DND-41 (cell line): ENCODE measurements around the gene MAN1A1.

ENCODE experiments used
- ATAC-seq: fragments of 200-7000 bp; cut with Tn5 transposase; 3 replicates; pipeline ENCODE4 v1.9.1; 2021; ENCODE audit warnings: low read depth; ENCODE audit not compliant: insufficient read depth
- DNase-seq: peaks from one replicate; pipeline ENCODE4 v3.0.0-alpha.2; 2020
- H2AFZ ChIP-seq: 2 replicates; pipeline ENCODE4 v1.6.0; 2012; ENCODE audit warnings: low read depth, low read length
- H3K27ac ChIP-seq: 2 replicates; pipeline ENCODE4 v1.5.1; 2012; ENCODE audit warnings: low read length, inconsistent platforms
- H3K27me3 ChIP-seq: fragments of 200-600 bp; sonication (generic); 2 replicates; pipeline ENCODE4 v1.6.0; 2012; ENCODE audit warnings: low read length, mild to moderate bottlenecking, inconsistent platforms; ENCODE audit not compliant: insufficient read depth, poor library complexity
- H3K36me3 ChIP-seq: 2 replicates; pipeline ENCODE4 v1.5.1; 2012; ENCODE audit warnings: low read length, inconsistent platforms; ENCODE audit not compliant: insufficient read depth
- H3K4me1 ChIP-seq: 2 replicates; pipeline ENCODE4 v1.5.1; 2012; ENCODE audit warnings: mild to moderate bottlenecking, low read length; ENCODE audit not compliant: insufficient read depth
- H3K4me2 ChIP-seq: 2 replicates; pipeline ENCODE4 v1.6.0; 2012; ENCODE audit warnings: mild to moderate bottlenecking, moderate library complexity, low read length, inconsistent platforms; ENCODE audit not compliant: insufficient read depth
- H3K4me3 ChIP-seq, 2 experiments: fragments of 200-600 bp in 1 of 2; shearing (Covaris generic) in 1 of 2; 2 replicates each; pipeline ENCODE4 v1.5.1; 2012 to 2016; ENCODE audit warnings: inconsistent platforms in 2 of 2, low read length in 2 of 2, mild to moderate bottlenecking in 2 of 2, low read depth in 1 of 2, moderate library complexity in 1 of 2
- H3K79me2 ChIP-seq: 2 replicates; pipeline ENCODE4 v1.6.0; 2012; ENCODE audit warnings: low read length, inconsistent platforms; ENCODE audit not compliant: insufficient read depth
- H3K9ac ChIP-seq: 2 replicates; pipeline ENCODE4 v1.6.0; 2012; ENCODE audit warnings: low read depth, mild to moderate bottlenecking, inconsistent platforms, low read length, moderate library complexity
- H3K9me3 ChIP-seq: 2 replicates; pipeline ENCODE4 v1.5.1; 2012; ENCODE audit warnings: low read length, moderate library complexity, mild to moderate bottlenecking, inconsistent platforms; ENCODE audit not compliant: insufficient read depth, severe bottlenecking
- H4K20me1 ChIP-seq: 2 replicates; pipeline ENCODE4 v1.6.0; 2012; ENCODE audit warnings: low read length; ENCODE audit not compliant: insufficient read depth
- EZH2 ChIP-seq: IDR thresholded peaks from 3 replicates; pipeline ENCODE4 v1.6.1; 2012; ENCODE audit warnings: borderline replicate concordance, low read depth, mild to moderate bottlenecking, moderate library complexity, low read length, inconsistent platforms; ENCODE audit not compliant: severe bottlenecking
- TF ChIP-seq, protein P1 (sequence below): IDR thresholded peaks from 2 replicates; pipeline ENCODE4 v1.5.1; 2012; ENCODE audit warnings: borderline replicate concordance, low read length, moderate library complexity, mild to moderate bottlenecking; ENCODE audit not compliant: poor library complexity, severe bottlenecking; ENCODE audit errors: extremely low read depth

The MAN1A1 gene

DNA sequence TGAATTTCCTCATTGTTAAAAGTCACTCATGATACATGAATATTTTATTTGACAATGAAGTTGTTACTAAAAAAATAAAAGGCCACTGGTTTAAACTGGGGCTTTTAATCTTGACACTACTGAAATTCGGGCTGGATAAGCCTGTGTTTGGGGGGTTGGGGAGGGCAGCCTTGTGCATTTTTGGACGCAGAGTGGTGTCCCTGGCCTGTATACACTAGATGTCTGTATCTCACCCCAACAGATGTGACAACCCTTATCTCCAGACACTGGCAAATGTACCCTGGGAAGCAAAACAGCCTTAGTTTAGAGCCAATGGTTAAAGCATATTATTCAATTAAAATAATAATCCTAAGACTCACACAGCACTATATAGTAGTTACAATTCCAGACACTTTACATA lies 24.8 kb downstream of the MAN1A1 start:
- H3K79me2 ChIP-seq, result peaks cover 27% of the 10 kb centered on the region
- H3K4me2 ChIP-seq, result no peak overlapping the region
- no peak overlapping the region for H2AFZ ChIP-seq
- TF ChIP-seq, protein P1, sequence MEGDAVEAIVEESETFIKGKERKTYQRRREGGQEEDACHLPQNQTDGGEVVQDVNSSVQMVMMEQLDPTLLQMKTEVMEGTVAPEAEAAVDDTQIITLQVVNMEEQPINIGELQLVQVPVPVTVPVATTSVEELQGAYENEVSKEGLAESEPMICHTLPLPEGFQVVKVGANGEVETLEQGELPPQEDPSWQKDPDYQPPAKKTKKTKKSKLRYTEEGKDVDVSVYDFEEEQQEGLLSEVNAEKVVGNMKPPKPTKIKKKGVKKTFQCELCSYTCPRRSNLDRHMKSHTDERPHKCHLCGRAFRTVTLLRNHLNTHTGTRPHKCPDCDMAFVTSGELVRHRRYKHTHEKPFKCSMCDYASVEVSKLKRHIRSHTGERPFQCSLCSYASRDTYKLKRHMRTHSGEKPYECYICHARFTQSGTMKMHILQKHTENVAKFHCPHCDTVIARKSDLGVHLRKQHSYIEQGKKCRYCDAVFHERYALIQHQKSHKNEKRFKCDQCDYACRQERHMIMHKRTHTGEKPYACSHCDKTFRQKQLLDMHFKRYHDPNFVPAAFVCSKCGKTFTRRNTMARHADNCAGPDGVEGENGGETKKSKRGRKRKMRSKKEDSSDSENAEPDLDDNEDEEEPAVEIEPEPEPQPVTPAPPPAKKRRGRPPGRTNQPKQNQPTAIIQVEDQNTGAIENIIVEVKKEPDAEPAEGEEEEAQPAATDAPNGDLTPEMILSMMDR, result no peak
- TF ChIP-seq EZH2, result no peak
- H3K9me3 ChIP-seq, result no peaks in the 10 kb centered on the region
- H3K27me3 ChIP-seq, result no peaks in the 10 kb centered on the region
- H3K4me1 ChIP-seq, result peaks cover 23% of the 10 kb centered on the region
- H3K4me3 ChIP-seq, result no peak overlapping the region
- H3K27ac ChIP-seq, result no peak overlapping the region
- H3K9ac ChIP-seq, result no peak overlapping the region
- DNase-seq (no peak), ATAC-seq (no peak)
- H3K36me3 ChIP-seq, result no peaks in the 10 kb centered on the region; the same call in 1 of the 2 replicates
- peaks cover 12% of the 10 kb centered on the region; the same call in 1 of the 2 replicates for H4K20me1 ChIP-seq

DNA sequence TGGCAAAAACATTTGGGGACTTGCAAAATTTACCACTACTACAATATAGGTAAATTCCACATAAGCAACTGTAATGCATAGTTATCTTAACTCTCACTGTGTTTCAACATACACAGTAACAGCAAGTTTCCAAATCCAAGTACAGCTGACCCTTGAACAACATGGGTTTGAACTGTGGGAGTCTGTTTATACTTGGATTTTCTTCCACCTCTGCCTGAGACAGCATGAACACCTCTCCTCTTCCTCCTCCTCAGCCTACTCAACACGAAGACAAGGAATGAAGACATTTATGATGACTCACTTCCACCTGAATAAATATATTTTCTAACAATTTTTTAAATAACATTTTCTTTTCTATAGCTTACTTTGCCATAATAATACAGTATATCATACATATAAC lies 25.6 kb downstream of the MAN1A1 start:
- H3K9me3 ChIP-seq, result no peaks in the 10 kb centered on the region
- no peak overlapping the region for H3K9ac ChIP-seq
- peaks cover 27% of the 10 kb centered on the region for H3K79me2 ChIP-seq
- peaks cover 23% of the 10 kb centered on the region for H3K4me1 ChIP-seq
- no peak overlapping the region for H3K4me3 ChIP-seq
- no peak overlapping the region for H3K27ac ChIP-seq
- TF ChIP-seq, protein P1, result no peak
- TF ChIP-seq EZH2, result no peak
- no peak overlapping the region for H2AFZ ChIP-seq
- no peak for ATAC-seq
- H3K27me3 ChIP-seq, result no peaks in the 10 kb centered on the region
- no peak overlapping the region for H3K4me2 ChIP-seq
- DNase-seq, result no peak
- peaks cover 12% of the 10 kb centered on the region; the same call in 1 of the 2 replicates for H4K20me1 ChIP-seq
- H3K36me3 ChIP-seq, result no peaks in the 10 kb centered on the region; the same call in 1 of the 2 replicates

DNA sequence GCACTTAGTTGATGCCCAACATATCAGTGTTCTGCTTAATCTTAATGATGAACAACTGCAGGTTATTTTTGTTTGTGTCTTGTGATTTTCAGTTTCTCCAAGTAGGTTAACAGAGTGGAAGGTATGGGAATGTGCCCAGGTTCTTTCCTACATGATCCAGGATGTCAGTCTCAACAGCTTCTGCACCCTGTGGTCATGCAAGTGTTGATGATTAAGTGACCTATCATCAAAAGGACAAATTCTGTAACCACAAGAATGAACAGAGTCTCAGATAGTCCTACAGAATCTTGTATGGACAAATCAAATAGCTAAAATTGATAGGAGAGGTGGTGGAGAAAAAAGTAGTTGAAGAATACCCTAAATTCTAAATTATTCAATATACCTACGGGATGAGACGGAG lies 26.1 kb downstream of the MAN1A1 start:
- peaks cover 27% of the 10 kb centered on the region for H3K79me2 ChIP-seq
- no peaks in the 10 kb centered on the region; the same call in 1 of the 2 replicates for H3K36me3 ChIP-seq
- no peak for ATAC-seq

More for the DNA sequence above, 26.1 kb downstream of the MAN1A1 start:
- Histone ChIP-seq H4K20me1 (peaks cover 12% of the 10 kb centered on the region; the same call in 1 of the 2 replicates), H3K9ac (no peak overlapping the region), H3K9me3 (no peaks in the 10 kb centered on the region), H3K27me3 (no peaks in the 10 kb centered on the region), H3K4me3 (no peak overlapping the region), H3K4me1 (peaks cover 23% of the 10 kb centered on the region), H3K27ac (no peak overlapping the region), H3K4me2 (no peak overlapping the region), H2AFZ (no peak overlapping the region)
- no peak for DNase-seq
- TF ChIP-seq EZH2, result no peak
- TF ChIP-seq, protein P1, result no peak
